Esophagus squamous epithelium (tissue), 5 donors: ENCODE results near the gene SOX1. TPM values are rescaled to one million over a fixed set of nuclear protein-coding genes. Genes with fewer than 3 reads are reported as not detected.

Experiments
- DNase-seq: peaks from one replicate; lab custom pipeline; 2025; lab: John Stamatoyannopoulos, UW
- H3K27ac ChIP-seq, 4 donors: fragments of 200-600 bp; sonication (generic); one replicate each; pipeline ENCODE4 v1.5.1; 2016 to 2019; ENCODE audit warnings: mild to moderate bottlenecking in 1 of 4
- H3K27me3 ChIP-seq, 4 donors: fragments of 200-600 bp; sonication (generic); 1 replicate in 3 of 4; 2 replicates in 1 of 4; pipeline versions ENCODE4 v1.5.1 to v1.6.0; 2017 to 2021; ENCODE audit warnings: antibody characterized with exemption in 1 of 4
- H3K36me3 ChIP-seq, 3 donors: fragments of 200-600 bp; sonication (generic); one replicate each; pipeline ENCODE4 v1.5.1; 2016 to 2019
- H3K4me1 ChIP-seq, 3 donors: fragments of 200-600 bp; sonication (generic); one replicate each; pipeline ENCODE4 v1.5.1; 2017 to 2019
- H3K4me3 ChIP-seq, 4 donors: fragments of 200-600 bp; sonication (generic); 1 replicate in 3 of 4; 2 replicates in 1 of 4; pipeline ENCODE4 v1.5.1; 2016 to 2019; ENCODE audit warnings: mild to moderate bottlenecking in 2 of 4, moderate library complexity in 1 of 4
- H3K9me3 ChIP-seq, 3 donors: fragments of 200-600 bp; sonication (generic); one replicate each; pipeline ENCODE4 v1.5.1; 2016 to 2019
- CTCF ChIP-seq, 6 experiments: fragments of 450-650 bp in 4 of 6; fragments of 200-600 bp in 2 of 6; sonication (generic) in 2 of 6; IDR thresholded peaks; one replicate each; pipeline ENCODE4 v1.5.1; 2016 to 2019; ENCODE audit warnings: antibody characterized with exemption in 6 of 6, mild to moderate bottlenecking in 4 of 6, moderate library complexity in 4 of 6
- POLR2A ChIP-seq, 4 donors: fragments of 450-650 bp; IDR thresholded peaks; one replicate each; pipeline ENCODE4 v1.6.1; 2017; ENCODE audit warnings: antibody characterized with exemption in 4 of 4, mild to moderate bottlenecking in 4 of 4, moderate library complexity in 3 of 4
- WGBS, 2 donors: methylation state at CpG; one replicate each; pipeline ENCODE4 v1.1.5; 2018; 5-methylcytosine and 5-hydroxymethylcytosine counted together
- intact Hi-C: fragments of 100-400 bp; cut with DNase I; formaldehyde crosslinking; loops from one replicate; pipeline ENCODE4 v1.15.0; 2022
- total RNA-seq, 4 donors: library from RNA; depleted of rRNA; stranded (reverse); fragments of >200 nt; gene quantifications; one replicate each; pipeline ENCODE4 v1.1.0, GENCODE V29; 2016
- donor health status: DM: yes; HTN: yes; CAD: no.

Gene SOX1
- total RNA-seq, 4 donors from 2014 or later: 0.19 TPM; not detected in 3

GRCh38 chr13:112078879-112079531, 12.1 kb downstream of the SOX1 start:
- Histone ChIP-seq H3K9me3 (peaks cover 0 to 10% (median 7%) of the 10 kb centered on the region in 3 donors), H3K4me3 (no peak overlapping the region), H3K27me3 (peaks cover 8 to 80% (median 14%) of the 10 kb centered on the region in 4 donors), H3K4me1 (peaks cover 0 to 1% (median 0%) of the 10 kb centered on the region in 3 donors), H3K27ac (no peak overlapping the region), H3K36me3 (no peaks in the 10 kb centered on the region)
- no peak for DNase-seq
- intact Hi-C loops: no loop called here
- WGBS, 2 donors: 34 to 64% methylated on average over 3 to 4 of the region's 4 CpGs
- no peak for TF ChIP-seq POLR2A (IDR thresholded peaks at IDR 0.05)
- TF ChIP-seq CTCF (IDR thresholded peaks at IDR 0.05): no peak

- Histone ChIP-seq H3K27ac (no peak overlapping the region), H3K36me3 (no peaks in the 10 kb centered on the region), H3K9me3 (peaks cover 0 to 17% (median 9%) of the 10 kb centered on the region in 3 donors), H3K4me3 (no peak overlapping the region), H3K4me1 (no peaks in the 10 kb centered on the region), H3K27me3 (peaks cover 3 to 73% (median 8%) of the 10 kb centered on the region in 4 donors)
- no peak for DNase-seq
- intact Hi-C loops: no loop called here
- no peak for TF ChIP-seq POLR2A (IDR thresholded peaks at IDR 0.05)
- TF ChIP-seq CTCF (IDR thresholded peaks at IDR 0.05): no peak
- 49 to 64% methylated on average over 4 to 6 of the region's 6 CpGs for whole genome bisulfite sequencing, 2 donors
These were observed 12.7 kb downstream of the SOX1 start for GRCh38 chr13:112079696-112080095.

GRCh38 chr13:112083971-112084370, 17.0 kb downstream of the SOX1 start:
- DNase-seq: no peak
- 94% methylated on average over 1 of the region's 1 CpG for WGBS, 2 donors
- H3K4me1 ChIP-seq: no peaks in the 10 kb centered on the region
- H3K27me3 ChIP-seq: peaks cover 0 to 60% (median 0%) of the 10 kb centered on the region in 4 donors
- no peak for TF ChIP-seq CTCF (IDR thresholded peaks at IDR 0.05)
- TF ChIP-seq POLR2A (IDR thresholded peaks at IDR 0.05): no peak
- H3K4me3 ChIP-seq: no peak overlapping the region
- peaks cover 0 to 30% (median 9%) of the 10 kb centered on the region in 3 donors for H3K9me3 ChIP-seq
- H3K36me3 ChIP-seq: no peaks in the 10 kb centered on the region
- intact Hi-C loops: no loop called here
- H3K27ac ChIP-seq: no peak overlapping the region

- 48 to 60% methylated on average over 3 to 4 of the region's 4 CpGs for WGBS, 2 donors
- Histone ChIP-seq H3K4me1 (no peaks in the 10 kb centered on the region), H3K36me3 (no peaks in the 10 kb centered on the region), H3K27me3 (peaks cover 0 to 88% (median 0%) of the 10 kb centered on the region in 4 donors), H3K4me3 (no peak overlapping the region), H3K9me3 (no peaks in the 10 kb centered on the region), H3K27ac (no peak overlapping the region)
- TF ChIP-seq CTCF (IDR thresholded peaks at IDR 0.05): no peak
- no peak for TF ChIP-seq POLR2A (IDR thresholded peaks at IDR 0.05)
- no peak for DNase-seq
- intact Hi-C loops: no loop called here
These were observed 25.5 kb downstream of the SOX1 start for GRCh38 chr13:112092453-112092852.

GRCh38 chr13:112095354-112095753, 28.4 kb downstream of the SOX1 start:
- Histone ChIP-seq H3K36me3 (no peaks in the 10 kb centered on the region), H3K27me3 (peaks cover 0 to 85% (median 2%) of the 10 kb centered on the region in 4 donors), H3K9me3 (no peaks in the 10 kb centered on the region), H3K4me3 (no peak overlapping the region), H3K27ac (no peak overlapping the region), H3K4me1 (no peaks in the 10 kb centered on the region)
- intact Hi-C loops: no loop called here
- no peak for DNase-seq
- WGBS, 2 donors: 69 to 81% methylated on average over 9 of the region's 9 CpGs
- no peak for TF ChIP-seq CTCF (IDR thresholded peaks at IDR 0.05)
- no peak for TF ChIP-seq POLR2A (IDR thresholded peaks at IDR 0.05)
